Hematopoietic multipotent progenitor cell (in vitro differentiated cells): ENCODE data around the gene PERM1. TPM values are rescaled to one million over a fixed set of nuclear protein-coding genes. Genes with fewer than 3 reads are reported as not detected.
"Not testable (repeated sequence)": the region's sequence is repeated elsewhere in the genome, so short reads cannot be mapped to it uniquely, and the experiment has no call there.

Experiments
- DNase-seq, 3 donors: peaks; one replicate each; pipeline ENCODE4 v3.0.0-alpha.2; 2011 to 2015; ENCODE audit warnings: low read depth in 2 of 3, low spot score in 2 of 3
- total RNA-seq: library from RNA; depleted of rRNA; stranded (reverse); fragments of >200 nt; gene quantifications from one replicate; pipeline ENCODE4 v1.2.3, GENCODE V29; 2012

The PERM1 gene
- total RNA-seq, 1 donor: under 0.01 TPM

- DNase-seq: no peak
Observed at GRCh38 chr1:978835-979743, 2.8 kb downstream of the PERM1 start.

DNA sequence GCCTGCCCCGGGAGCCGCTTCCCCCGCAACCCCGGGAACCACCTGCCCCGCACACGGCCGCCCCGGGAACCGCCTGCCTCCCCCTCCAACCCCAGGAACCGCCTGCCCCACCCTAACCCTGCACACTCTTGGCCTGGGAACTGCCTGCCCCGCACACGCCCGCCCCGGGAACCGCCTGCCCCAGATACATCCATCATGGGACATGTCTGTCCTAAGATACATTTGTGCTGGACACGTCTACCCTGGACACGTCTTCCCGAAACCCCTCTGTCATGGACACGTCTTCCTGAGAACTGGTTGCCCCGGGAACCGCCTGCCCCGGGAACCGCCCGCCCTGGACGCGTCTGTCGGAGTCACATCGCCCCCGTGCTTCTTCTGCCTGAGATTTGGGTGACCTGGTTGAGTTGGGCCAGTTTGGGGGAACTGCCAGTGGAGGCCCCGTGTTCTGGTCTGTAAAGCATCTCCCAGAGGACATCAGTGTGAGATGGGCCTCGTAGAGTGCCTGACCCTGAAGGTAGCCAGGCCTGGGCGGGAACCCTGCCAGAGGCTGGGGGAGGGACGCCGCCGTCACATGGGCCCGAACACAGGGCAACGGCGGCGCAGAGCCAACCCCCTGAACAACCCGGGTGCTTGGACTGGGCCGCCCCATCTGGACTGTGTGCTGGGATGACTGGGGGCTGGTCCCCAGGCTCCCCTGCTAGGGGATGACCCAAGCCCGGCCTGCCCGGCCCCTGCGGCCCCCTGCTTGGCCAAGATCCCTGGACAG is 3.6 kb downstream of the PERM1 start:
- no peak for DNase-seq

- DNase-seq: not testable (repeated sequence)
Observed at GRCh38 chr1:976791-977190, 5.1 kb downstream of the PERM1 start.

DNA sequence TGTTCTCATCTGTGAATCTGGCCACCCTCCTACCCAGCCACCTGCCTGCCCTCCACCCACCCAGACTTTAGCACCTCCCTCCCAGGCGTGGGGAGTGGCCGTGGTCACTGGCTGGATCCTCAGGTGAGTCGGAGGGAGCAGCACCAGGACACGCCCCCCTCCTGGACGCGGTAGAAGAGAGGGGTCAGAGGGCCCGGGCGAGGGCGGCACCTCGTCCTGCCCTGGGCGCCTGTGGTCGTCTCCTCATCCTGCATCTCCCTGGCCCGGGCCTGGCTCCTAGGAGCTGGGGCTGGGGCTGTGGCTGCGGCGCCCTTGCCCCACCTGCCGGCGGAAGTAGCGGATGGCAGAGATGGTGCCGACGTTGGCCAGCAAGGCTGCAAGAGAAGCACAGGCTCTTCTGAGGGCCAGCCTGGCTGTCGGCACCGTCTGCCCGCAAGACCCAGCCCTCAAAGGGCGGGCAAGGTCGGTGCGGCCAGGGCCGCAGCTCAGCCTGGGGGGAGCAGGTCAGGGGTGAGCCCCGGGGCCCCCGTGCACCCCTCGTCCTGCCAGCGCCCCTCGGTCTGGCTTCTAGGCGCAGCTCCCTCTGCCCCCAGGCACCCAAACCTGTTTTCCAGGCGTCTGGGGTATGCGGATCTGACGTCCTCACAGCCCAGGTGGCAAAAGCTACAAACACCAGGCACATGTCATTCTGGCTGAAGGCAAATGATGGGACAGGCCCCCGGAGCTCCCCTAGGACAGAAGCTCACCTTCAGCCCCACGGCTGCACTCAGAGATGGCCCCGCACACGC is 5.8 kb downstream of the PERM1 start:
- DNase-seq: peak in 2 of 3 donors; percentile 57 to 59

DNA sequence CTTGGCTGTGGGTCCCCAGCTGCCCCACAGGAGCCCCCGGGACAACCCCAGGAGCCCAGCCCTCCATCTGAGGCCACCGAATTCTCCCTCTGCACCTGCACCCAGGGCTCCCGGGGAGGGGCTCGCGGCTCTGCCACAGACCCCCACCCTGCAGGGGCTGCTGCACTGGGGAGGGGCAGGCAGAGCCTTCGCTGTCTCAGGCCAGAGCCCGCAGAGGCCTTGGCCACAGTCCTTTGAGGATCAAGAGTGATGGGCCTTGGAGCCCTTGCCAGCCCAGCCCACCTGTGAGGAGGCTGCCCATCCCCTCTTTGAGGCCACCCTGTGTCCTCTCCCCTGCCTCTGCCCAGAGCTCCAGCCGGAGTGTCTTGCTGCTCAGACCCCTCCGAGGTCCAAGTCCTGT is 6.5 kb downstream of the PERM1 start:
- no peak for DNase-seq

DNA sequence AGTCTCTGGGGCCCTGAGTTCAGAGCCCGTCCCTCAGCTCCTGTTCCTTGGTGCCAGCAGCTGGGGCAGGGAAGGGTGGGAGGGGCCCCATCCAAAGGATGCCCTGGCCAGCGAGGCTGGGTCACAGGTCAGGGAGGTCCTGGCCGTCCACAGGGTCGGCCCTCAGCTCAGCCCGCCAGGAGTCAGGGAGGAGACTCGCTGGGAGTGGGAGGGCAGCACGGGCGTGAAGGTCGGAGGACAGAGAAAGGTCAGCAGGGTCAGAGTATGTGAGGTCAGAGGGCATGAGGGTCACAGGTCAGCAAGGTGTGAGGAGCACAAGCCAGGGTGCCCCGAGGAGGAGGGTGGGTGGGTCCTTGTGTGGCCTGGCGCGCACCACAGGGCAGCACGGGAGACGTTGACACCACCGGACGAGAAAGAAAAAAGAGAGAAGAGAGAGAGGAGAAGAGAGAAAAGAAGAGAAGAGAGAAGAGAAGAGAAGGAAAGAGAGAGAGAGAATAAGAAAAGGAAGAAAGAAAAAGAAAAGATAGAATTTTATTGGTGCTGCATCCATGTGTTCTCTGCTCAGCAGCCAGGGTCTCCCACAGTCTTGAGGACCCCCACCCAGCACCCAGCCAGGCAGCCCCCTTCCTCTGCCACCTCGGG is 7.1 kb downstream of the PERM1 start:
- no peak for DNase-seq

DNA sequence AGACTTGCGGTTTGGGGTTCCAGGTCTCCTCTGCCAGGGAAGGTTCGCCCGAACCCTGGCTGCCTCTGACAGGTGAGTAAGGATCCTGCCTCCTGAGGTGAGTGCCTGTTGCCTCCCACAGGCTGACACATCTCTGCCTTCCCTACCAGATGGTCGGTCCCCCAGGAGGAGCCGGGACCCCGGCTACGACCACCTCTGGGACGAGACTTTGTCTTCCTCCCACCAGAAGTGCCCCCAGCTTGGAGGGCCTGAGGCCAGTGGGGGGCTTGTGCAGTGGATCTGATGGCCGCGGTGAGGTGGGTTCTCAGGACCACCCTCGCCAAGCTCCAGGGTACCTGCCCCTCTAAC is 7.6 kb downstream of the PERM1 start:
- no peak for DNase-seq

DNA sequence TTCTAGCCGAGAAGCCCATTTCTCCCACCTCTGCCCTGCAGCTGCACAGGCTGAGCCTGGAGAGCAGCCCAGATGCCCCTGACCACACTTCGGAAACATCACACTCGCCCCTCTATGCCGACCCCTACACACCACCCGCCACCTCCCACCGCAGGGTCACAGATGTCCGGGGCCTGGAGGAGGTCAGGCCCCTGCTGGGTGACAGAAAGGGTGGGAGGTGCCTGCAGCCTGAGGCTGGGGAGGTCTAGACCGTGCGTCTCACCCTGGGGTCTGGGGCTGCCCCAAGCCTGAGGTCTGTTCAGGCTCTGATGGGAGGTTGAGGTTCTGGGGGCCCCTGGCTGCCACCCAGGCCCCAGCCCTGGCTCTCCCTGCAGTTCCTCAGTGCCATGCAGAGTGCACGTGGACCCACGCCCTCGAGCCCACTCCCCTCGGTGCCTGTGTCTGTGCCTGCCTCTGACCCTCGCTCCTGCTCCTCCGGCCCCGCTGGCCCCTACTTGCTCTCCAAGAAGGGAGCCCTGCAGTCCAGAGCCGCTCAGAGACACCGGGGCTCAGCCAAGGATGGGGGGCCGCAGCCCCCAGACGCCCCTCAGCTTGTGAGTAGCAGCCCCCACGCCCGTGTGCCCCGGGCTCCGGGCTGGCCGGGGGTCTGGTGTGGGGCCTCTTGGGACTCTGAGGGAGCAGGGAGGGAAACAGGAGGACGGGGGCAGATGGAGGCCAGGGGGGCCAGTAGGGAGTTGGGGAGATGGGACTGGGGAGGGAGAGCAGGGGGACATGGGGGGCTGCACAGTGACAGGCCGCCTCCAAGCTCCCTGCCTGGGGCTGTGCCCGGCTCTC is 8.2 kb downstream of the PERM1 start:
- no peak for DNase-seq

GRCh38 chr1:972726-973458 is 9.0 kb downstream of the PERM1 start:
- DNase-seq: no peak

DNA sequence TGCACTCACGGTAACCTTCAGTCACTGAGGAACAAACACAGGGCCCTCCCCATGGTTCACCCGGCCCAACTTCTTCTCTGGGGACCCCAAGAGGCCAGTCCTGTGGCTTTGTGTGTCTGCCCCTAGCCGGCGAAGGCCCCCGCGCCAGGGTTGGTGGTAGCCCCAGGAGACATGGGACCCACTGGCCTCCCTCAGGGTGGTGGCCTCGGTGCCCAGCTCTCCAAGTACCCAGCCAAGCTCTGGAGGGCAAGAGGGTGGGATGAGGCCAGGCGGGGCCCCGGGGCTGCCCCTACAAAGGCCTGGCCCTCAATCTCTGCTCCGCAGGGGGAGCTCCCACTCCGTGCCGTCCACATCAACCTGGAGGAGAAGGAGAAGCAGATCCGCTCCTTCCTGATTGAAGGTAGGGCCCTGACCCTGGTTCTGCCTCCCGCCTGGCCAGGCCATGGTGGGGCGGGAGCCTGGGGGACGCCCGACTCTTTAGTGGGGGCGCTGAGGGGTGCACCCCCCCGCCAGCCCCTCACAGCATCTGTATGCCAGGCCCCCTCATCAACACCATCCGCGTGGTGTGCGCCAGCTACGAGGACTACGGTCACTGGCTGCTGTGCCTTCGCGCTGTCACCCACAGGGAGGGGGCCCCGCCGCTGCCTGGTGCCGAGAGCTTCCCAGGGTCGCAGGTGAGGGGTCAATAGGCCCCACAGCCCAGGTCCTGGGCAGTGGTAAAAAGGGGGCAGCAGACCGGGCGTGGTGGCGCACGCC is 10.0 kb downstream of the PERM1 start:
- DNase-seq: no peak

- no peak for DNase-seq
Observed at GRCh38 chr1:970973-971730, 10.7 kb downstream of the PERM1 start.

DNA sequence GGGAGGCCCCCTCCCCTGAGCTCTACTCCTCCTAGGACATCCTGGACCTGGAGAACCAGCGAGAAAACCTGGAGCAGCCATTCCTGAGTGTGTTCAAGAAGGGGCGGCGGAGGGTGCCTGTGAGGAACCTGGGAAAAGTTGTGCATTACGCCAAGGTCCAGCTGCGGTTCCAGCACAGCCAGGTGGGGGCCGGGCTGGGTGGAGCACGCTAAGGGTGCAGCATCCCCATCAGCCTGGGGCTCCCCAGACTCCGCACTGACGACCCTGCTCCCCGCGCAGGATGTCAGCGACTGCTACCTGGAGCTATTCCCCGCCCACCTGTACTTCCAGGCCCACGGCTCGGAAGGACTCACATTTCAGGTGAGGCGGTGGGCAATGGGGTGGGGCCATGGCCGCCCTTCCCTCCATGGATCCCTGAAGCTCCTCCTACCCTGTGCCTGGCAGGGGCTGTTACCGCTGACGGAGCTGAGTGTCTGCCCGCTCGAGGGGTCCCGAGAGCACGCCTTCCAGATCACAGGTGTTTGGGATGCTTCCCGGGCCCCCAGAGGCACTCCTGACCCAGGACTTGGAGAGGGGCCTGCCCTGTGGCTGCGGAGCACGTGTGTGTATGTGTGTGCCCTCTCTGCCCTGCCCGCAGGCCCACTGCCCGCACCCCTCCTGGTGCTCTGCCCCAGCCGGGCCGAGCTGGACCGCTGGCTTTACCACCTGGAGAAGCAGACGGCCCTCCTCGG is 11.5 kb downstream of the PERM1 start:
- DNase-seq: no peak

DNA sequence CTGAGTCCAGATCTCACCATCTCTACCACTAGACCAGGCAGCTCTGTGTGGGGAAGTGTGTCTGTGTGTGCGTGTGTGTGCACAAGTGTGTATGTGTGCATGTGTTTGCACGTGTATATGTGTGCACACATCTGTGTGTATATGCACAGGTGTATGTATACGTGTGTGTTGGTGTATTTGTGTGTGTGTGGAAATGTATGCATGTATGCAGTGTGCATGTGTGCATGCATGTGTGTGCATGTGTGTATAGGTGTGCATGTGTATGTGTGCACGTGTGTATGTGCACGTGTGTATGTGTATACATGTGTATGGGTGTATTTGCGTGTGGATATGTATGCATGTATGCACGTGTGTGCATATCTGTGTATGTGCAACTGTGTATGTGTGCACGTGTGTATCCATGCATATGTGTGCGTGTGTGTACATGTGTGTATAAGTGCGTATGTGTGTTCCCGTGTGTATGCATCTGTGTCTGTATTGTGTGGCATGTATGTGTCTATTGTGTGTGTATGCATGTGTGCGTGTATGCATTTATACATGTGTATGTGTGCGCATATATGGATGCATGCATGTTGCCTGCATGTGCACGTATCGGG is 12.5 kb downstream of the PERM1 start:
- DNase-seq: no peak

DNA sequence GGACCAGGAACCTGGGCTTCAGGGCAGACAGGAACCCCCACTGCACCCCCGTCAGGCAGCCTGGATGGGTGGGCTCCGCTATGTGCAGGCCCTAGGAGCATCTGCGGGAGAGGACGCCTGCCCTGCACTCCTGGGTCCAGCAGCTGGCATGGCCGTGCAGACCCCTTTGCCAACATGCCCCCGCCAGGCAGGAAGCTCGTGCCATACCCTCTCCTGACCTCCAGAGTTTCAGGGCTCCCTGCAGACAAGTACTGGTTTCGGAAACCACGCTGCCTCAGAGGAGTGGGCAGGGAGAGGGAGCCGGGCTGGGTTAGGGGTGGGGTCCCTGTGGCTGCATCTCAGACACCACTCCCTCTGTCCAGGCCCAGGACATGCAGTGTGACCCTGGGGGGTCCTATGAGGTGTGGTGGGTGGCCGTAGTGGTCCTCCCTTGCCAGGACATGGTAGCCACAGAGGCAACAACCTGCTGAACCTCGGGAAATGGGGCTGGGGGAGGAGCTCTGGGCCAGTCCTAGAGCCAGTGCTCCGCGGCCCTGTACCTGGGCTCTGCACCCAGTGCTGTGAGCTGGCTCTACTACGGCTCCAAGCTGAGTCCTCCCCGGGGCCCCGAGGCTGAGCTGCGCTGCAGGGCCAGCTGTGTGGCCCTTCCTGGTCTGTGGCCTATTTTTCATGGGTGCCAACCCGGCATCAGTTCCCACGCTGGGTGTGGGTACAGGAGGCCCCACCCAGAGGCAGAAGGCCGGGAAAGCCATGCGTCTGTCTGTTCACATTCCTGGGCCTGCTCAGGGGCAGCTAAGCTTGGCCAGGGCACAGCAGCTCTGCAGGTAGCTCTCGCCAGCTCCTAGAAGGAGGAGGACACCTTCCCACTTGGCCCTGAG is 14.2 kb downstream of the PERM1 start:
- no peak for DNase-seq

DNA sequence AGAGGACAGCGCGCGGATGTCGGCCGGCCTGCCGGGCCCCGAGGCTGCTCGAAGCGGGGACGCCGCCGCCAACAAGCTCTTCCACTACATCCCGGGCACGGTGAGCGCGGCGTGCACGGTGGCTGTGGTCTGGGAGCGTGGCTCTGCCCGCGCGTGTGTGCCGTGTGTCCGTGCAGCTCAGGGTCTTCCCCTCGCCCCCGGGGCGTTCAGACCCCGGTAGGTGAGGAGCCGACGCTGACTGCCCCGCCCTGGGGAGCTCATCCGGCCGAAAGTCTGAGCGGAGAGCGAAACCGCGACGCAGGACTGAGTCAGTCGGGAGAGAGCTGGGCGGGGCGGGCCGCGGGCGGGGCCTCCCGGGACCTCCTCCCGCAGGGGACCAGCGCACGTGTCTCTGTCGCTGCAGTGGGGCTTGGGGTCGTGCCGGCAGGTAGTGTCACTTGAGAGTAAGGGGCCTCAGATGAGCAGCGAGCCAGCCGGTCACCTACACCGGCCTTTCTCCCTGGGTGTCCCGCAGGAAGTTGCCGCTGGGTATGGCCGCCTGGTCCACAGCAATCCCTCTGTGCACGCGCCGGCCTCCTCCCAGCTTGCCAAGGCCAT is 15.1 kb downstream of the PERM1 start:
- peak; percentile 44 to 74 (median 57) for DNase-seq
